A673 (cell line): ENCODE data around the gene NAT10. TPM values are rescaled to one million over a fixed set of nuclear protein-coding genes. Genes with fewer than 3 reads are reported as not detected.
A peak's percentile ranks its signal among the peaks of the same experiment; 100 is the strongest.

ENCODE experiments used
- BruUV-seq: library from RNA; stranded (reverse); fragments of 400-500 nt; replicated peaks from 2 replicates; lab custom pipeline; 2021; lab: Mats Ljungman, UMichigan
- CTCF ChIA-PET: fragments of 300-600 bp; sonication (Branson Sonifier 250); formaldehyde crosslinking; loops from one replicate; lab custom pipeline; 2022; ENCODE audit warnings: antibody characterized with exemption; lab: Charles Lee
- POLR2A ChIA-PET: fragments of 300-600 bp; sonication (Branson Sonifier 250); formaldehyde crosslinking; loops from one replicate; lab custom pipeline; 2022; ENCODE audit warnings: antibody characterized with exemption; ENCODE audit not compliant: low non-redundant PET; lab: Charles Lee
- DNase-seq: peaks from one replicate; pipeline ENCODE4 v3.0.0-alpha.2; 2015; ENCODE audit warnings: low spot score
- H3K27ac ChIP-seq: fragments of 200-600 bp; sonication (generic); 2 replicates; pipeline ENCODE4 v1.5.1; 2016; ENCODE audit warnings: mixed run types, low read depth, mild to moderate bottlenecking, mixed read lengths, antibody characterized with exemption, low read length; ENCODE audit not compliant: poor library complexity, severe bottlenecking
- H3K27me3 ChIP-seq: fragments of 200-600 bp; sonication (generic); replicated peaks from 2 replicates; pipeline ENCODE4 v1.6.1; 2017; ENCODE audit warnings: mixed run types, low read depth, mild to moderate bottlenecking, mixed read lengths, antibody characterized with exemption, low read length; ENCODE audit not compliant: insufficient read depth, poor library complexity
- H3K36me3 ChIP-seq: fragments of 200-600 bp; sonication (generic); 2 replicates; pipeline ENCODE4 v1.6.1; 2016; ENCODE audit warnings: mixed run types, mild to moderate bottlenecking, mixed read lengths, antibody characterized with exemption, low read length; ENCODE audit not compliant: insufficient read depth, poor library complexity, severe bottlenecking
- H3K4me1 ChIP-seq: fragments of 200-600 bp; sonication (generic); 2 replicates; pipeline ENCODE4 v1.6.1; 2017; ENCODE audit warnings: mixed run types, mild to moderate bottlenecking, mixed read lengths, antibody characterized with exemption, low read length; ENCODE audit not compliant: insufficient read depth, poor library complexity, severe bottlenecking
- H3K4me3 ChIP-seq: fragments of 200-600 bp; sonication (generic); 2 replicates; pipeline ENCODE4 v1.5.1; 2016; ENCODE audit warnings: low read depth, mixed run types, mild to moderate bottlenecking, mixed read lengths, low read length; ENCODE audit not compliant: poor library complexity, severe bottlenecking
- H3K9me3 ChIP-seq: fragments of 200-600 bp; sonication (generic); 2 replicates; pipeline ENCODE4 v1.6.1; 2016; ENCODE audit warnings: mixed run types, low read depth, mild to moderate bottlenecking, mixed read lengths, antibody characterized with exemption, low read length; ENCODE audit not compliant: poor library complexity, severe bottlenecking
- EZH2 ChIP-seq: fragments of 200-600 bp; sonication (generic); IDR thresholded peaks from 2 replicates; pipeline ENCODE4 v1.6.1; 2017; ENCODE audit warnings: borderline replicate concordance, low read depth, mild to moderate bottlenecking, mixed read lengths, antibody characterized with exemption, low read length; ENCODE audit not compliant: poor library complexity, severe bottlenecking
- intact Hi-C: fragments of 100-400 bp; cut with micrococcal nuclease; formaldehyde crosslinking; loops from one replicate; pipeline ENCODE4 v1.10.0; 2022; ENCODE audit not compliant: unreplicated experiment
- total RNA-seq: library from RNA; stranded (reverse); gene quantifications from 2 replicates; pipeline ENCODE4 v1.2.3, GENCODE V29; 2021
- TF ChIP-seq, protein P1 (sequence below): fragments of 300-800, 200-600 bp; sonication (generic); conservative IDR thresholded peaks from 2 replicates; pipeline ENCODE4 v1.5.1; 2017; ENCODE audit warnings: low read depth, mild to moderate bottlenecking, antibody characterized with exemption, low read length, moderate library complexity, mixed read lengths

Gene NAT10
- total RNA-seq, 1 experiment from 2014 or later: 192 TPM

DNA sequence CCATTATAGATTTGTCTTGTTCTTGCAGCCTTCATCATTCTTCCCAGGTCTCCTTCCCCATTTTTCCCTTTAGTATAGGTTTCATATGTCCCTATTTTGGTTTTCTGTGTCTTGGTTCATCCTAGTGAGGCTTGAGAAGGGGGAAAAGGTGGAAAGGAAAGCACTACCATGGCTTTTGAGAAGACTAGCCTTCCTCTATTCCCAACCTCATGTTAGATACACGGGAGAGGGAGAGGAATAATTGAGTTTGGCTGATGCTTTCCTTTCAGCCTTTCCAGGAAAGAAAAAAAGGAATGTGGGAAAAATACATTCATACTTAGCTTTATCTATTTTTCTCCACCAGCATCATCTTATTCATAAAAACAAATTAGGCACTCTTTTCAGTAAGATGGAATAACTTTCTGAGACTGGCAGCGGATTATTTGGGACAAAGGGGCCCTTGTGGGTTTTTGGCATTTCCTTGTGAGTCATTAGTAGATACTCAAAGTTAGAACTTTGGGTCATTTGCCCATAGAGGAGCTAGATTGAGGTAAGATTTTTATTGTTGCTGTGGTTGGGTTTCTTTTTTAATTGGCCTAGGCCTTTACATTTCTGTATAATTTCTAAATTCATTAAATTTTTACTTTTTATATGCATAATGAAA is 30.1 kb upstream of the NAT10 start:
- Histone ChIP-seq H3K36me3 (peaks cover 97% of the 10 kb centered on the region), H3K27ac (peak overlapping the region; percentile 67), H3K9me3 (no peaks in the 10 kb centered on the region), H3K27me3 (no peaks in the 10 kb centered on the region), H3K4me1 (peaks cover 74% of the 10 kb centered on the region), H3K4me3 (no peak overlapping the region)
- intact Hi-C loops: no loop called here
- ChIA-PET CTCF (interaction anchor here (1.4 kb wide), 1 partner anchor 87 kb away, joined by 3 read pairs; no protein-coding TSS in a partner anchor), POLR2A (interaction anchor here (0.5 to 1.0 kb wide), 4 partner anchors 13 to 30 kb away, joined by 3 to 16 read pairs (median 4); no protein-coding TSS in a partner anchor)
- DNase-seq: peak; percentile 93
- TF ChIP-seq, protein P1, sequence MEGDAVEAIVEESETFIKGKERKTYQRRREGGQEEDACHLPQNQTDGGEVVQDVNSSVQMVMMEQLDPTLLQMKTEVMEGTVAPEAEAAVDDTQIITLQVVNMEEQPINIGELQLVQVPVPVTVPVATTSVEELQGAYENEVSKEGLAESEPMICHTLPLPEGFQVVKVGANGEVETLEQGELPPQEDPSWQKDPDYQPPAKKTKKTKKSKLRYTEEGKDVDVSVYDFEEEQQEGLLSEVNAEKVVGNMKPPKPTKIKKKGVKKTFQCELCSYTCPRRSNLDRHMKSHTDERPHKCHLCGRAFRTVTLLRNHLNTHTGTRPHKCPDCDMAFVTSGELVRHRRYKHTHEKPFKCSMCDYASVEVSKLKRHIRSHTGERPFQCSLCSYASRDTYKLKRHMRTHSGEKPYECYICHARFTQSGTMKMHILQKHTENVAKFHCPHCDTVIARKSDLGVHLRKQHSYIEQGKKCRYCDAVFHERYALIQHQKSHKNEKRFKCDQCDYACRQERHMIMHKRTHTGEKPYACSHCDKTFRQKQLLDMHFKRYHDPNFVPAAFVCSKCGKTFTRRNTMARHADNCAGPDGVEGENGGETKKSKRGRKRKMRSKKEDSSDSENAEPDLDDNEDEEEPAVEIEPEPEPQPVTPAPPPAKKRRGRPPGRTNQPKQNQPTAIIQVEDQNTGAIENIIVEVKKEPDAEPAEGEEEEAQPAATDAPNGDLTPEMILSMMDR: no peak
- TF ChIP-seq EZH2: no peak
- no TSS peak for BruUV-seq

DNA sequence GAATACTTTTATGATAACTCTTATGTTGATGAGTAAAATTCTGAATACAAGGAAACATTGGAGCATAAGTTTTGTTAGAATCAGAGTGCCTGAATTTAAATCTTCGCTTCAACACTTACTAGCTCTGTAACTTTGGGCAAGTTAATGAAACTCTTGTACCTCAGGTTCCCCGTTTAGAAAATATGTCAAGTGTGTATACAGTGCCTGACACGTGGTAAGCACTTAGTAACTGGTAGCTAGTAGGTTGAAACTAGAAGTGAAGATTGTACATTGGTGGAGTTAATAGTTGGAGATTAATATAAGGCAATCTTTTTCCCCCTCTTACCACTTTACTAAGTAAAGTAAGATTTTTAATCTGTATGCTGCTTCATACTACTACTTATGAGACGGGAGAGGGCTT is 24.8 kb upstream of the NAT10 start:
- BruUV-seq: TSS peak; percentile 0
- TF ChIP-seq EZH2: no peak
- TF ChIP-seq, protein P1: no peak
- CTCF ChIA-PET: interaction anchor here (0.7 to 0.8 kb wide), 2 partner anchors 84 to 93 kb away, joined by 3 to 4 read pairs; no protein-coding TSS in a partner anchor

DNA sequence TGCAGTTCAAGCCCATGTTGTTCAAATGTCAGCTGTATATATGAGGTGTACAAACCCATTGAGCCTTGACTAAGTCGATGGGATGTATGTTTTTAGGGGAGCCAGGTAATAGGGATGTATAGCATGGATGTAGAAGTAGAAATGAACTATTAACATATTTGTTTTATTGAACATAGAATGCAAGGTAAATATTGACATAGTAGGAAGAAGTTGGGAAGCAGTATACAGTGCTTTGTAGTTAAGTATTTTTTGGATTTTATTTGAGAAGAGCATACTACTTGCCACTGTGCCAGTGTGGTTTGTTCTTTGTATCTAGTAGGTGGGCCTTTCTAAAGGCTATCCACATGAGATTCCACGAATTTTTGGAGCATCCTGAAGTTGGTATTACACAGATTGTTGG is 20.8 kb upstream of the NAT10 start:
- POLR2A ChIA-PET: interaction anchor here (0.6 kb wide), 1 partner anchor 155 kb away, joined by 3 read pairs; no protein-coding TSS in a partner anchor

More for the DNA sequence above, 24.8 kb upstream of the NAT10 start:
- POLR2A ChIA-PET: interaction anchor here (0.7 kb wide), 1 partner anchor 17 kb away, joined by 8 read pairs; no protein-coding TSS in a partner anchor
- intact Hi-C loops: no loop called here
- H3K9me3 ChIP-seq: no peaks in the 10 kb centered on the region
- H3K27ac ChIP-seq: peak overlapping the region; percentile 3
- H3K27me3 ChIP-seq: no peaks in the 10 kb centered on the region
- no peak overlapping the region for H3K4me3 ChIP-seq
- peaks cover 22% of the 10 kb centered on the region for H3K4me1 ChIP-seq
- DNase-seq: no peak
- H3K36me3 ChIP-seq: peaks cover 100% of the 10 kb centered on the region

More for the DNA sequence above, 20.8 kb upstream of the NAT10 start:
- Histone ChIP-seq H3K27ac (no peak overlapping the region), H3K36me3 (peaks cover 100% of the 10 kb centered on the region), H3K9me3 (no peaks in the 10 kb centered on the region), H3K27me3 (no peaks in the 10 kb centered on the region), H3K4me3 (no peak overlapping the region), H3K4me1 (peaks cover 5% of the 10 kb centered on the region)
- DNase-seq: no peak
- intact Hi-C loops: no loop called here
- no peak for TF ChIP-seq EZH2
- TF ChIP-seq, protein P1: no peak
- CTCF ChIA-PET: no interaction called here
- no TSS peak for BruUV-seq
